ENCODE results near the gene PRSS21. TPM values are rescaled to one million over a fixed set of nuclear protein-coding genes. Genes with fewer than 3 reads are reported as not detected.

PRSS21 gene, protein sequence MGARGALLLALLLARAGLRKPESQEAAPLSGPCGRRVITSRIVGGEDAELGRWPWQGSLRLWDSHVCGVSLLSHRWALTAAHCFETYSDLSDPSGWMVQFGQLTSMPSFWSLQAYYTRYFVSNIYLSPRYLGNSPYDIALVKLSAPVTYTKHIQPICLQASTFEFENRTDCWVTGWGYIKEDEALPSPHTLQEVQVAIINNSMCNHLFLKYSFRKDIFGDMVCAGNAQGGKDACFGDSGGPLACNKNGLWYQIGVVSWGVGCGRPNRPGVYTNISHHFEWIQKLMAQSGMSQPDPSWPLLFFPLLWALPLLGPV
- total RNA-seq (2014; rRNA removed; shearing (Covaris generic)) = not detected in 2 replicates

DNA sequence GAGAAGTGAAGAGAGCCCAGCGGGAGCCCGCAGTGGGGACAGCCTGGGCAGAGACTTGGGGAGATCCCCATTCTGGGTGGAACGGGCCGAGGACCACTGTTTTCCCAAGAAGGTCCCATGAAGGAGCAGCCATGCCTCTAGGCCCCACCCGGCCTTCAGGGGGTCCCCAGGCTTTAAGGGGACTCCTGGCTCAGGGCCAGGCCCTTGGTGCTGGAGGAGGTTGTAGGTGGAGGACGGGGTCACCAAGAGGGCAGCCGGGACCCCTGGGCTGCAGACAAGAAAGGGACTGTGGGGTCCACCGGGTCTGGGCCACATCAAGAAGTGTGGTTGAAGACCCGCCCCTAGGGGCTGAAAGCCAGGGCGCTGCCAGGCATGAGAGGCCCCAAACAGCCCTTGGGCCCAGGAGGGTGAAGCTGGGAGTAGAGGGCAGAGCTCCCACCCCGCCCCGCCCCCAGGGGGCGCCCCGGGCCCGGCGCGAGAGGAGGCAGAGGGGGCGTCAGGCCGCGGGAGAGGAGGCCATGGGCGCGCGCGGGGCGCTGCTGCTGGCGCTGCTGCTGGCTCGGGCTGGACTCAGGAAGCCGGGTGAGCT is at the start of gene PRSS21:
Gene PRSS21 (plus strand): TSS at position 487 of the 589 bp plus-strand sequence. CDS start 32 bp downstream, at position 519.
- H3K36me3 ChIP-seq = no peaks in the 10 kb centered on the region
- peaks cover 30% of the 10 kb centered on the region for H3K27me3 ChIP-seq
- peaks cover 4% of the 10 kb centered on the region for H3K4me1 ChIP-seq
- H3K4me3 ChIP-seq = no peak within 1 kb of the TSS
- H3K27ac ChIP-seq = no peak within 1 kb of the TSS
- H3K9me3 ChIP-seq (replicated peaks) = no peaks in the 10 kb centered on the region
- no peak for DNase-seq

GRCh38 chr16:2767891-2768290 is 49.1 kb upstream of the PRSS21 start:
- Histone ChIP-seq H3K36me3 (peaks cover 91% of the 10 kb centered on the region), H3K27me3 (no peaks in the 10 kb centered on the region), H3K27ac (no peak overlapping the region), H3K4me1 (no peaks in the 10 kb centered on the region), H3K4me3 (no peak overlapping the region), H3K9me3 (replicated peaks) (no peaks in the 10 kb centered on the region)
- no peak for DNase-seq

- no peak overlapping the region for H3K4me3 ChIP-seq
- H3K27me3 ChIP-seq = no peaks in the 10 kb centered on the region
- H3K4me1 ChIP-seq = no peaks in the 10 kb centered on the region
- H3K27ac ChIP-seq = no peak overlapping the region
- H3K9me3 ChIP-seq (replicated peaks) = no peaks in the 10 kb centered on the region
- no peak for DNase-seq
- H3K36me3 ChIP-seq = peaks cover 89% of the 10 kb centered on the region
Measured at GRCh38 chr16:2768403-2769089, 48.5 kb upstream of the PRSS21 start.

GRCh38 chr16:2769100-2769529 is 47.9 kb upstream of the PRSS21 start:
- peaks cover 87% of the 10 kb centered on the region for H3K36me3 ChIP-seq
- no peaks in the 10 kb centered on the region for H3K9me3 ChIP-seq (replicated peaks)
- peaks cover 3% of the 10 kb centered on the region; the same call in 1 of the 2 replicates for H3K4me1 ChIP-seq
- DNase-seq = no peak
- H3K27ac ChIP-seq = no peak overlapping the region
- H3K4me3 ChIP-seq = no peak overlapping the region
- no peaks in the 10 kb centered on the region for H3K27me3 ChIP-seq

GRCh38 chr16:2769675-2770056 is 47.4 kb upstream of the PRSS21 start:
- DNase-seq = no peak
- no peak overlapping the region for H3K27ac ChIP-seq
- H3K4me3 ChIP-seq = no peak overlapping the region
- H3K4me1 ChIP-seq = peaks cover 6% of the 10 kb centered on the region; the same call in 1 of the 2 replicates
- no peaks in the 10 kb centered on the region for H3K9me3 ChIP-seq (replicated peaks)
- no peaks in the 10 kb centered on the region for H3K27me3 ChIP-seq
- peaks cover 84% of the 10 kb centered on the region for H3K36me3 ChIP-seq

DNA sequence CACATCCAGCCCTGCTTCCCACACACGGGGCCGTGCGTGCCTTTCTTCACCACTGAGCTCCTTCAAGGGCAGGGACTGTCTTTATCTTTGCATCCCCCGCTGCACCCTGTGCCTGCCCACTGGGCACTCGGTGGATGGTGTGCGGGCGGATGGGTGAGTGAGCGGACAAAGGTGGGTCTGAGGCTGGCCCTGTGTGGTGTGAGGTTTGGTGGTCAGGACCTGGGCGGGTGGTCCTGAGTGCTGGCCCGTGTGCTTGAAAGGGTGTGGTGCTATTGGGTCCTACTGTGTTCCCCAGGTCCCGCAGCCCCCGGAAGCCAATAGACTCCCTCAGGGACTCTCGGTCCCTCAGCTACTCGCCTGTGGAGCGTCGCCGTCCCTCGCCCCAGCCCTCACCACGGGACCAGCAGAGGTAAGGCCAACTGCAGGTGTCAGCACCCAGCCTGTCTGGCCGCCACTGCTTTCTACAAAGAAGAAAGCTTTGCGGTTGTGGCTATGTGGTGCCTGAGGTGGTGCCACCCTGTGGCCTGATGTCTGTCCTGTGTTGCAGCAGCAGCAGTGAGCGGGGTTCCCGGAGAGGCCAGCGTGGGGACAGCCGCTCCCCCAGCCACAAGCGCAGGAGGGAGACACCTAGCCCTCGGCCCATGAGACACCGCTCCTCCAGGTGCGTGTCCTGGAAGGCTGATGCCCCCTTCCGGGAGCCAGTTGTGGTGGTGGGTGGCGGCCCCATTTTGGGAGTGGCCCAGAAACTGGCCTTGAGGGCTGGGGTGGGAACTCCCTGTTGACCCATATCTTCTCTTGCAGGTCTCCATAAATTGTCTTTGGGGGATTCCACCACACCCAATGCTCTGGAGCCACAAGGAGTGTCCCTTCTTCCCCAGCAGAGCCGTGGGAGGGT is 46.7 kb upstream of the PRSS21 start:
- no peaks in the 10 kb centered on the region for H3K27me3 ChIP-seq
- H3K36me3 ChIP-seq = peaks cover 78% of the 10 kb centered on the region
- H3K27ac ChIP-seq = no peak overlapping the region
- no peak for DNase-seq
- peaks cover 6% of the 10 kb centered on the region; the same call in 1 of the 2 replicates for H3K4me1 ChIP-seq
- H3K9me3 ChIP-seq (replicated peaks) = no peaks in the 10 kb centered on the region
- no peak overlapping the region for H3K4me3 ChIP-seq

- Histone ChIP-seq H3K36me3 (peaks cover 63% of the 10 kb centered on the region), H3K4me3 (no peak overlapping the region), H3K27ac (no peak overlapping the region), H3K4me1 (peaks cover 6% of the 10 kb centered on the region; the same call in 1 of the 2 replicates), H3K27me3 (no peaks in the 10 kb centered on the region), H3K9me3 (replicated peaks) (no peaks in the 10 kb centered on the region)
- no peak for DNase-seq
Measured at GRCh38 chr16:2771496-2772402, 45.3 kb upstream of the PRSS21 start.

DNA sequence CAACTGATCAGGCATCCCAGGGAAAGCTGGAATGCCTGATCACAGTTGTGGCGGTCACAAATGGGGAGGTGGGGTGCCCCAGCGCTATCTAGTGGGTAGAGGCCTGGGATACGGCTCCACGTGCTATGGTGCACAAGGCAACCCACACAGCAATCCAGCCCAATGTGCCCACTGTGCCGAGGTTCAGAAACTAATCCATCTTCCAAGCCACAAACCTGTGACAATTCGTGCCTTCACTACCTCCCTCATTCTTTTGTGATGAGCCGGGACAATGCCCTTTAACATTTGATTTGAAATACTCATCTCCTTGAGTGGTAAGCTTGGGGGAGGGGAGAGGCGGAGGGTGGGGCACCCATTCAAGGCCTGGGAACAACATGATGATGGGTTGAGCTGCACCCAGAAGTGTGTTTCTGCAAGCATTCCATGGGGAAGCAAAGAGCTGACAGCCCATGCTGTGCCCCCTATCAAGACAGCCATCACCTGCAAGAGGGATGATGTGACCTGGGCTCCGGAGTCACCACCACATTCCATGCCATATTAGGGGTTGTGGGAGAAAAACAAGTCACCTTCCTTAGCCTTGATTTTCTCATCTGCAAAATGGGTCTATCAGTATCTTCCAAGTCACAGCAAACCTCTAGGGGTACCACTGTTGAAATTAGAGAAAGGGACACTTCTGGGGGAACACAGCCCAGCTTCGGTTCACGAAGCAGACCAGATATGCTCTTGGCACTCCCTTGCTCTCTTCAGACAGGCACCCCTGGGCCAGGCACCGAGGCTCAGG is 43.7 kb upstream of the PRSS21 start:
- H3K9me3 ChIP-seq (replicated peaks) = no peaks in the 10 kb centered on the region
- no peaks in the 10 kb centered on the region for H3K27me3 ChIP-seq
- peaks cover 47% of the 10 kb centered on the region for H3K36me3 ChIP-seq
- no peak overlapping the region for H3K27ac ChIP-seq
- peaks cover 7% of the 10 kb centered on the region; the same call in 1 of the 2 replicates for H3K4me1 ChIP-seq
- no peak overlapping the region for H3K4me3 ChIP-seq
- no peak for DNase-seq

GRCh38 chr16:2774161-2774891 is 42.7 kb upstream of the PRSS21 start:
- DNase-seq = peak in 1 of 2 experiments; percentile 26
- Histone ChIP-seq H3K36me3 (peaks cover 38% of the 10 kb centered on the region), H3K4me1 (peaks cover 8% of the 10 kb centered on the region; the same call in 1 of the 2 replicates), H3K9me3 (replicated peaks) (no peaks in the 10 kb centered on the region), H3K27ac (no peak overlapping the region), H3K4me3 (no peak overlapping the region), H3K27me3 (no peaks in the 10 kb centered on the region)

- Histone ChIP-seq H3K27me3 (no peaks in the 10 kb centered on the region), H3K4me1 (peaks cover 8% of the 10 kb centered on the region; the same call in 1 of the 2 replicates), H3K4me3 (no peak overlapping the region), H3K9me3 (replicated peaks) (no peaks in the 10 kb centered on the region), H3K36me3 (peaks cover 29% of the 10 kb centered on the region), H3K27ac (no peak overlapping the region)
- no peak for DNase-seq
Measured at GRCh38 chr16:2775131-2775716, 41.8 kb upstream of the PRSS21 start.

DNA sequence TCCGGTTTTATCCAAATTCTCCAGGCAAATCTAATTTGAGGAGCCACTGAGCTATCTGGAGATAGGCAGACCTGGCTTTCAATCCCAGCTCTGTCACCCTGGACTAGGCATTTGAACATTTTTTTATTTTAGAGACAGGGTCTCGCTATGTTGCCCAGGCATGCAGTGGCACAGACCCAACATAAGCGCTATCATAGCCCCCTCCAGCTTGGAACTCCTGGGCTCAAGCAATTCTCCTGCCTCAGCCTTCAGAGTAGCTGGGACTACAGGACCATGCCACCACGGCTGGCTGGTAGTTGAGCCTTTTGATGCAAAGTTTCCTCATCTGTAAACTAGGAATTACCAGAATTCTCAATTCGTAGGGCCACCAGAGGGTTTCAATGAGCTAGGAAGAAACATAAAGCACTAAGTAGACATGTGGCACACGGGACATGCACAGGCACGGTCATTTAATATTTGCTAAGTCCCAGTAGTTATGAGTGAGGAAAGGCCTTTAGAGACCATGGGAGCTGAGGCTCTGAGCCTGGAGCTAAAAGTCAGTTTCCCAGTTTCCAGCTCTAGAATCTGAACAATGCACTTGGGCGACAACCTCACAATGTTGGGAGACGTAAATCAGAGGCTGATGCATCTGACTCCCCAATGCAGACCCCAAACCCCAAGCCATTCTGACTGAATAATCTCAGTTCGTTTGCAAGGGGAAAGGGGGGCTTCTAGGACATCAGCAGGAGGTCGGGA is 41.1 kb upstream of the PRSS21 start:
- DNase-seq = no peak
- H3K9me3 ChIP-seq (replicated peaks) = no peaks in the 10 kb centered on the region
- peak overlapping the region; percentile 94 for H3K4me3 ChIP-seq
- H3K4me1 ChIP-seq = peaks cover 8% of the 10 kb centered on the region; the same call in 1 of the 2 replicates
- H3K27ac ChIP-seq = no peak overlapping the region
- H3K27me3 ChIP-seq = no peaks in the 10 kb centered on the region
- peaks cover 23% of the 10 kb centered on the region for H3K36me3 ChIP-seq
